GM12878 (cell line): ENCODE results near the gene MARCHF2. TPM values are rescaled to one million over a fixed set of nuclear protein-coding genes. Genes with fewer than 3 reads are reported as not detected.

ENCODE experiments used
- ATAC-seq: fragments of 200-7000 bp; cut with Tn5 transposase; 3 replicates; pipeline ENCODE4 v1.9.1; 2020; ENCODE audit warnings: mild to moderate bottlenecking, moderate library complexity
- BruUV-seq: library from RNA; stranded (reverse); fragments of 400-500 nt; replicated peaks from 2 replicates; lab custom pipeline; 2021; lab: Mats Ljungman, UMichigan
- CTCF ChIA-PET: fragments of 300-600 bp; sonication (Branson Sonifier 250); formaldehyde crosslinking; extraction: SDS; loops from one replicate; lab custom pipeline; 2021; ENCODE audit warnings: inconsistent platforms; lab: Yijun Ruan, JAX
- POLR2A ChIA-PET: fragments of 350-600 bp; formaldehyde crosslinking; extraction: SDS; loops from one replicate; lab custom pipeline; 2021; ENCODE audit warnings: inconsistent platforms; lab: Charles Lee
- RAD21 ChIA-PET: fragments of 300-600 bp; sonication (Branson Sonifier 250); formaldehyde crosslinking; loops from one replicate; lab custom pipeline; 2023; ENCODE audit warnings: antibody characterized with exemption; ENCODE audit not compliant: unreplicated experiment; lab: Charles Lee
- SMC1A ChIA-PET: fragments of 300-600 bp; sonication (Branson Sonifier 250); formaldehyde crosslinking; loops from one replicate; lab custom pipeline; 2023; ENCODE audit not compliant: unreplicated experiment, uncharacterized antibody; lab: Charles Lee
- DNase-seq: peaks from one replicate; pipeline ENCODE4 v3.0.0-alpha.2; 2011; ENCODE audit warnings: low read depth, low spot score
- FAIRE-seq: peaks from 3 replicates; lab custom pipeline; 2011; peaks lifted over from hg19 to GRCh38; lab: Jason Lieb, UNC
- H2AFZ ChIP-seq: 2 replicates; pipeline ENCODE4 v1.6.0; 2011; ENCODE audit warnings: low read depth, low read length, control low read depth; ENCODE audit not compliant: control insufficient read depth
- H3K27ac ChIP-seq: 2 replicates; pipeline ENCODE4 v1.5.1; 2011; ENCODE audit warnings: control low read depth; ENCODE audit not compliant: control insufficient read depth, insufficient read depth
- H3K27me3 ChIP-seq, 2 experiments: replicated peaks in 1 of 2; 2 replicates each; pipeline versions ENCODE4 v1.6.0 to v1.6.1; 2011; ENCODE audit warnings: low read length in 1 of 2; ENCODE audit not compliant: control insufficient read depth in 2 of 2, insufficient read depth in 2 of 2
- H3K36me3 ChIP-seq, 2 experiments: 2 replicates each; pipeline ENCODE4 v1.5.1; 2011; ENCODE audit warnings: low read length in 1 of 2; ENCODE audit not compliant: control insufficient read depth in 2 of 2, insufficient read depth in 2 of 2
- H3K4me1 ChIP-seq: 2 replicates; pipeline ENCODE4 v1.6.1; 2011; ENCODE audit warnings: mild to moderate bottlenecking, low read length, moderate library complexity, mixed read lengths; ENCODE audit not compliant: control insufficient read depth, insufficient read depth
- H3K4me2 ChIP-seq: 2 replicates; pipeline ENCODE4 v1.6.0; 2011; ENCODE audit warnings: control low read depth; ENCODE audit not compliant: control insufficient read depth, insufficient read depth
- H3K4me3 ChIP-seq: fragments of 200-600 bp; sonication (generic); 2 replicates; pipeline ENCODE4 v1.5.1; 2016
- H3K79me2 ChIP-seq: 2 replicates; pipeline ENCODE4 v1.6.0; 2011; ENCODE audit warnings: low read length; ENCODE audit not compliant: control insufficient read depth, insufficient read depth
- H3K9ac ChIP-seq: 2 replicates; pipeline ENCODE4 v1.8.0; 2011; ENCODE audit warnings: low read length, control low read depth, mixed read lengths; ENCODE audit not compliant: control insufficient read depth, insufficient read depth
- H3K9me3 ChIP-seq: replicated peaks from 3 replicates; pipeline ENCODE4 v1.5.1; 2011; ENCODE audit warnings: mild to moderate bottlenecking, low read length; ENCODE audit not compliant: control insufficient read depth, insufficient read depth
- H4K20me1 ChIP-seq: 2 replicates; pipeline ENCODE4 v1.6.0; 2011; ENCODE audit not compliant: control insufficient read depth, insufficient read depth
- ATF2 ChIP-seq: IDR thresholded peaks from 2 replicates; pipeline ENCODE4 v1.6.1; 2012; ENCODE audit warnings: low read length, inconsistent platforms
- BACH1 ChIP-seq: fragments of 450-650 bp; IDR thresholded peaks from 2 replicates; pipeline ENCODE4 v1.6.1; 2017; ENCODE audit warnings: mild to moderate bottlenecking, borderline replicate concordance
- BRCA1 ChIP-seq: IDR thresholded peaks from 2 replicates; pipeline ENCODE4 v1.6.1; 2011; ENCODE audit warnings: low read depth, low read length, improper control_type of control experiment
- CBX3 ChIP-seq: fragments of 200-600 bp; sonication (generic); IDR thresholded peaks from 2 replicates; pipeline ENCODE4 v1.6.1; 2016; ENCODE audit warnings: low read depth, borderline replicate concordance
- CREM ChIP-seq: IDR thresholded peaks from 2 replicates; pipeline ENCODE4 v1.6.1; 2014; ENCODE audit warnings: antibody characterized with exemption, low read depth
- FOS ChIP-seq: IDR thresholded peaks from 3 replicates; pipeline ENCODE4 v1.6.1; 2011; ENCODE audit warnings: borderline replicate concordance; ENCODE audit not compliant: insufficient read length; ENCODE audit errors: extremely low read depth
- FOXK2 ChIP-seq: fragments of 450-650 bp; IDR thresholded peaks from 2 replicates; pipeline ENCODE4 v1.6.1; 2017; ENCODE audit warnings: mild to moderate bottlenecking, moderate library complexity
- MEF2A ChIP-seq: IDR thresholded peaks from 2 replicates; pipeline ENCODE4 v1.6.1; 2011; ENCODE audit warnings: low read depth, mild to moderate bottlenecking, low read length, moderate library complexity; ENCODE audit not compliant: insufficient read depth
- MYC ChIP-seq: IDR thresholded peaks from 2 replicates; pipeline ENCODE4 v1.6.1; 2011; ENCODE audit warnings: mild to moderate bottlenecking, low read length, moderate library complexity, inconsistent platforms; ENCODE audit not compliant: insufficient read depth, insufficient replicate concordance, insufficient read length, severe bottlenecking
- NBN ChIP-seq: fragments of 450-650 bp; IDR thresholded peaks from 2 replicates; pipeline ENCODE4 v1.6.1; 2016
- PAX8 ChIP-seq: fragments of 450-650 bp; IDR thresholded peaks from 2 replicates; pipeline ENCODE4 v1.6.1; 2017; ENCODE audit warnings: mild to moderate bottlenecking, moderate library complexity
- POU2F2 ChIP-seq: IDR thresholded peaks from 3 replicates; pipeline ENCODE4 v1.6.1; 2011; ENCODE audit warnings: low read depth, mild to moderate bottlenecking, low read length, borderline replicate concordance
- RAD21 ChIP-seq: IDR thresholded peaks from 2 replicates; pipeline ENCODE4 v1.6.1; 2011; ENCODE audit warnings: mild to moderate bottlenecking, low read depth, low read length, moderate library complexity; ENCODE audit not compliant: insufficient read depth
- RELA ChIP-seq: fragments of 450-650 bp; IDR thresholded peaks from 2 replicates; pipeline ENCODE4 v1.8.0; 2014; ENCODE audit warnings: borderline replicate concordance; ENCODE audit not compliant: partially characterized antibody
- SIX5 ChIP-seq: IDR thresholded peaks from 2 replicates; pipeline ENCODE4 v1.6.1; 2011; ENCODE audit warnings: mild to moderate bottlenecking, low read depth, low read length, moderate library complexity; ENCODE audit not compliant: severe bottlenecking
- STAT3 ChIP-seq: IDR thresholded peaks from 2 replicates; pipeline ENCODE4 v1.6.1; 2011; ENCODE audit warnings: low read depth, low read length, improper control_type of control experiment
- TCF12 ChIP-seq: IDR thresholded peaks from 2 replicates; pipeline ENCODE4 v1.6.1; 2011; ENCODE audit warnings: low read depth, mild to moderate bottlenecking, low read length
- ZNF622 ChIP-seq: fragments of 450-650 bp; IDR thresholded peaks from 2 replicates; pipeline ENCODE4 v1.6.1; 2017; ENCODE audit warnings: mild to moderate bottlenecking, inconsistent platforms
- WGBS: methylation state at CpG from one replicate; pipeline ENCODE4 v1.1.6; 2016; ENCODE audit warnings: low lambda C conversion rate; ENCODE audit not compliant: insufficient replicate concordance, insufficient coverage; ENCODE audit errors: missing lambda C conversion rate; 5-methylcytosine and 5-hydroxymethylcytosine counted together
- in situ Hi-C: fragments of 300-500 bp; cut with MboI; formaldehyde crosslinking; loops from 9 replicates; pipeline ENCODE4 v1.14.3; 2018; ENCODE audit warnings: mixed read lengths
- intact Hi-C: fragments of 100-400 bp; cut with micrococcal nuclease; formaldehyde crosslinking; loops from one replicate; pipeline ENCODE4 v1.14.2; 2022; ENCODE audit not compliant: unreplicated experiment
- polyA plus RNA-seq, 11 experiments: library from polyadenylated mRNA; depleted of rRNA in 4 of 11; unstranded in 6 of 11; stranded (reverse) in 5 of 11; fragments of >200 nt; fragmentation: Nextera tagmentation in 4 of 11; fragmentation: Illumina TruSeq in 1 of 11; extraction: Ambion mirVana in 4 of 11; extraction: Trizol in 1 of 11; gene quantifications; 1 replicate in 1 of 11; 2 replicates in 10 of 11; pipeline versions ENCODE4 v1.2.1 to v1.2.3, GENCODE V29; 2011 to 2016; ENCODE audit warnings: inconsistent platforms in 2 of 11, missing spikeins in 2 of 11, low read depth in 1 of 11
- total RNA-seq, 4 experiments: library from RNA; depleted of rRNA in 3 of 4; stranded (reverse); fragments of >200 nt in 3 of 4; fragmentation: Illumina TruSeq in 1 of 4; extraction: Trizol in 1 of 4; gene quantifications; 2 replicates each; pipeline versions ENCODE4 v1.2.1 to v1.2.3, GENCODE V29; 2013 to 2021
- TF ChIP-seq, protein P1 (sequence below): fragments of 450-650 bp; IDR thresholded peaks from 2 replicates; pipeline ENCODE4 v1.6.1; 2017; ENCODE audit warnings: antibody characterized with exemption, mild to moderate bottlenecking, moderate library complexity

MARCHF2 gene
- total and polyA plus RNA-seq, 10 of the 15 experiments (the other 5 are each of a cell fraction or from before 2014, with no cell fraction given), result 1.6 to 30.3 (median 10.8) TPM

GRCh38 chr19:8483165-8483564, 70.1 kb downstream of the MARCHF2 start:
- Histone ChIP-seq H3K36me3 (peaks cover 48 to 59% of the 10 kb centered on the region in 2 experiments), H3K79me2 (peaks cover 19% of the 10 kb centered on the region), H2AFZ (no peak overlapping the region), H3K27ac (no peak overlapping the region), H3K9me3 (no peaks in the 10 kb centered on the region), H4K20me1 (peaks cover 10% of the 10 kb centered on the region), H3K4me3 (no peak overlapping the region)
- RAD21 ChIA-PET, result no interaction called here
- no TSS peak for BruUV-seq
- FAIRE-seq, result no peak
- CTCF ChIA-PET, result no interaction called here
- SMC1A ChIA-PET, result no interaction called here
- POLR2A ChIA-PET, result no interaction called here
- TF ChIP-seq NBN, result no peak
- no peak for TF ChIP-seq ATF2
- no peak for TF ChIP-seq RAD21
- no peak for TF ChIP-seq PAX8
- TF ChIP-seq TCF12, result no peak
- no peak for TF ChIP-seq CBX3
- no peak for TF ChIP-seq FOXK2
- TF ChIP-seq SIX5, result no peak
- no peak for TF ChIP-seq CREM
- TF ChIP-seq BACH1, result no peak
- no peak for TF ChIP-seq MYC
- no peak for TF ChIP-seq BRCA1
- TF ChIP-seq RELA, result no peak
- TF ChIP-seq POU2F2, result no peak
- TF ChIP-seq, protein P1, sequence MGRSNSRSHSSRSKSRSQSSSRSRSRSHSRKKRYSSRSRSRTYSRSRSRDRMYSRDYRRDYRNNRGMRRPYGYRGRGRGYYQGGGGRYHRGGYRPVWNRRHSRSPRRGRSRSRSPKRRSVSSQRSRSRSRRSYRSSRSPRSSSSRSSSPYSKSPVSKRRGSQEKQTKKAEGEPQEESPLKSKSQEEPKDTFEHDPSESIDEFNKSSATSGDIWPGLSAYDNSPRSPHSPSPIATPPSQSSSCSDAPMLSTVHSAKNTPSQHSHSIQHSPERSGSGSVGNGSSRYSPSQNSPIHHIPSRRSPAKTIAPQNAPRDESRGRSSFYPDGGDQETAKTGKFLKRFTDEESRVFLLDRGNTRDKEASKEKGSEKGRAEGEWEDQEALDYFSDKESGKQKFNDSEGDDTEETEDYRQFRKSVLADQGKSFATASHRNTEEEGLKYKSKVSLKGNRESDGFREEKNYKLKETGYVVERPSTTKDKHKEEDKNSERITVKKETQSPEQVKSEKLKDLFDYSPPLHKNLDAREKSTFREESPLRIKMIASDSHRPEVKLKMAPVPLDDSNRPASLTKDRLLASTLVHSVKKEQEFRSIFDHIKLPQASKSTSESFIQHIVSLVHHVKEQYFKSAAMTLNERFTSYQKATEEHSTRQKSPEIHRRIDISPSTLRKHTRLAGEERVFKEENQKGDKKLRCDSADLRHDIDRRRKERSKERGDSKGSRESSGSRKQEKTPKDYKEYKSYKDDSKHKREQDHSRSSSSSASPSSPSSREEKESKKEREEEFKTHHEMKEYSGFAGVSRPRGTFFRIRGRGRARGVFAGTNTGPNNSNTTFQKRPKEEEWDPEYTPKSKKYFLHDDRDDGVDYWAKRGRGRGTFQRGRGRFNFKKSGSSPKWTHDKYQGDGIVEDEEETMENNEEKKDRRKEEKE, result no peak
- no peak for TF ChIP-seq STAT3
- TF ChIP-seq MEF2A, result no peak
- no peak for TF ChIP-seq FOS
- no peak for TF ChIP-seq ZNF622
- TF ChIP-seq, all 136 proteins: peak for 0
- Histone ChIP-seq H3K9ac (no peak overlapping the region), H3K27me3 (no peaks in the 10 kb centered on the region), H3K4me1 (peaks cover 7% of the 10 kb centered on the region), H3K4me2 (no peak overlapping the region)
- intact Hi-C loops, result no loop called here
- ATAC-seq, result no peak
- WGBS, result 90% methylated on average over 8 of the region's 8 CpGs
- in situ Hi-C loops, result no loop called here
- DNase-seq, result no peak
